SKM-1 (cell line): Measurements from ENCODE around the gene CSF3R.

Experiments
- DNase-seq: peaks from one replicate; lab custom pipeline; 2025; ENCODE audit not compliant: unreplicated experiment; lab: John Stamatoyannopoulos, UW

CSF3R gene

GRCh38 chr1:36463463-36463802 is 19.3 kb downstream of the CSF3R start:
- no peak for DNase-seq

GRCh38 chr1:36458910-36459309 is 23.8 kb downstream of the CSF3R start:
- DNase-seq: peak; percentile 20

GRCh38 chr1:36457691-36458090 is 25.0 kb downstream of the CSF3R start:
- DNase-seq: no peak

- no peak for DNase-seq
Measured at GRCh38 chr1:36456391-36456928, 26.3 kb downstream of the CSF3R start.

- DNase-seq: no peak
Measured at GRCh38 chr1:36455386-36455785, 27.3 kb downstream of the CSF3R start.

- no peak for DNase-seq
Measured at GRCh38 chr1:36453600-36454388, 28.9 kb downstream of the CSF3R start.

- DNase-seq: no peak
Measured at GRCh38 chr1:36453051-36453450, 29.7 kb downstream of the CSF3R start.

- DNase-seq: no peak
Measured at GRCh38 chr1:36450919-36451305, 31.8 kb downstream of the CSF3R start.

- DNase-seq: peak; percentile 88
Measured at GRCh38 chr1:36450270-36450918, 32.3 kb downstream of the CSF3R start, which contains the start of gene OSCP1. Gene OSCP1 (minus strand): TSS chr1:36450451. CDS start chr1:36450369, 82 bp downstream.

GRCh38 chr1:36448530-36449056 is 34.1 kb downstream of the CSF3R start:
- DNase-seq: peak; percentile 16

- no peak for DNase-seq
Measured at GRCh38 chr1:36447450-36447849, 35.3 kb downstream of the CSF3R start.

GRCh38 chr1:36446746-36447145 is 36.0 kb downstream of the CSF3R start:
- peak; percentile 31 for DNase-seq

- DNase-seq: peak; percentile 27
Measured at GRCh38 chr1:36446271-36446670, 36.4 kb downstream of the CSF3R start.

GRCh38 chr1:36443297-36443696 is 39.4 kb downstream of the CSF3R start:
- no peak for DNase-seq

GRCh38 chr1:36442337-36442736 is 40.4 kb downstream of the CSF3R start:
- DNase-seq: no peak

- DNase-seq: no peak
Measured at GRCh38 chr1:36440646-36441045, 42.1 kb downstream of the CSF3R start.

GRCh38 chr1:36440044-36440443 is 42.7 kb downstream of the CSF3R start:
- no peak for DNase-seq

- DNase-seq: no peak
Measured at GRCh38 chr1:36438715-36439114, 44.0 kb downstream of the CSF3R start.

GRCh38 chr1:36436821-36437220 is 45.9 kb downstream of the CSF3R start:
- no peak for DNase-seq

- no peak for DNase-seq
Measured at GRCh38 chr1:36433102-36433501, 49.6 kb downstream of the CSF3R start.

GRCh38 chr1:36432616-36433015 is 50.1 kb downstream of the CSF3R start:
- no peak for DNase-seq

GRCh38 chr1:36425791-36426190 is 56.9 kb downstream of the CSF3R start:
- DNase-seq: no peak
